ENCODE results near the gene PNMA3. TPM values are rescaled to one million over a fixed set of nuclear protein-coding genes. Genes with fewer than 3 reads are reported as not detected.
"Not testable (repeated sequence)": the region's sequence is repeated elsewhere in the genome, so short reads cannot be mapped to it uniquely, and the experiment has no call there.

The PNMA3 gene
- total RNA-seq, 1 donor from 2014 or later: 0.41 TPM

GRCh38 chrX:153075366-153075765, 19.1 kb downstream of the PNMA3 start:
- TF ChIP-seq, protein P1, sequence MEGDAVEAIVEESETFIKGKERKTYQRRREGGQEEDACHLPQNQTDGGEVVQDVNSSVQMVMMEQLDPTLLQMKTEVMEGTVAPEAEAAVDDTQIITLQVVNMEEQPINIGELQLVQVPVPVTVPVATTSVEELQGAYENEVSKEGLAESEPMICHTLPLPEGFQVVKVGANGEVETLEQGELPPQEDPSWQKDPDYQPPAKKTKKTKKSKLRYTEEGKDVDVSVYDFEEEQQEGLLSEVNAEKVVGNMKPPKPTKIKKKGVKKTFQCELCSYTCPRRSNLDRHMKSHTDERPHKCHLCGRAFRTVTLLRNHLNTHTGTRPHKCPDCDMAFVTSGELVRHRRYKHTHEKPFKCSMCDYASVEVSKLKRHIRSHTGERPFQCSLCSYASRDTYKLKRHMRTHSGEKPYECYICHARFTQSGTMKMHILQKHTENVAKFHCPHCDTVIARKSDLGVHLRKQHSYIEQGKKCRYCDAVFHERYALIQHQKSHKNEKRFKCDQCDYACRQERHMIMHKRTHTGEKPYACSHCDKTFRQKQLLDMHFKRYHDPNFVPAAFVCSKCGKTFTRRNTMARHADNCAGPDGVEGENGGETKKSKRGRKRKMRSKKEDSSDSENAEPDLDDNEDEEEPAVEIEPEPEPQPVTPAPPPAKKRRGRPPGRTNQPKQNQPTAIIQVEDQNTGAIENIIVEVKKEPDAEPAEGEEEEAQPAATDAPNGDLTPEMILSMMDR (IDR thresholded peaks at IDR 0.05): no peak
- no peak for DNase-seq
- Histone ChIP-seq H3K27ac (no peak overlapping the region), H3K4me3 (no peak overlapping the region), H3K9me3 (no peaks in the 10 kb centered on the region), H3K4me1 (no peaks in the 10 kb centered on the region), H3K27me3 (ENCODE audit: low read depth) (no peaks in the 10 kb centered on the region), H3K36me3 (no peaks in the 10 kb centered on the region)
- no peak for ATAC-seq
- intact Hi-C loops (cut with DNase I): no loop called here

- H3K4me1 ChIP-seq; H3K4me3 ChIP-seq; intact Hi-C loops (cut with DNase I); H3K9me3 ChIP-seq; H3K27me3 ChIP-seq (ENCODE audit: low read depth); H3K27ac ChIP-seq; H3K36me3 ChIP-seq; DNase-seq: not testable (repeated sequence)
- peak; percentile 73 to 81 for ATAC-seq
Observed at GRCh38 chrX:153077437-153078135, 21.3 kb downstream of the PNMA3 start.

DNA sequence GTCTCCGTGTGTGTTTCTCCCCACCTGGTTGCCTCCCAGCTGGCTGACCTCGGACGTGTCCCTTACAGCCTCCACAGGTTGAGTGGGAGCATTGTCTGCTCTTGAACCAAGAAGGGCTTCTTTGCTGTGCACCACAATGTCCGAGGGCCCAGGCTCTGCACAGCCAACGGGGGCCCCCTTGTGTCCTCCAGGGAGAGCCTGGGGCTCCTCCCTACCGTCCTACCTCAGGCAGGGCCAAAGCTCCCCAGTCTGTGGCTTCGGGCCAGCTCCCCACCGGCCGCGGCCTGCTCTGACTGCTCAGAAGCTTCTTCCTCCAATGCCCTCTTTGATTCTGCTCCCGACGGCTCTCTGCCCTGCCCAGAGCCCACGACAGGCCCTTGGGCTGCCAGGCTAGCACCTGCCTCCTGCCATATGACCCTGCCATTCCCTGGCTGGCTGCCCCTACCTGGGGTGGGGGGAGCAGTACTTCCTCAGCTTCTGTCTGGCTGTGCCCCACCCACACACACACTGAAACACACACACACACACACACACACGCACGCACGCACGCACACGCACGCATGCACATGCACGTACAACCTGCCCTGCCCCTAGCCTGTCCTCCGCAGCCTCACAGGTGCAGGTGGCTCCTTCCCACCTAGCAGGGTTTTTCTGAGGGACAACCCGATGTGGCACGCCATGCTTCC, 27.1 kb downstream of the PNMA3 start:
- H3K4me3 ChIP-seq; ATAC-seq; H3K36me3 ChIP-seq; DNase-seq; H3K4me1 ChIP-seq; H3K27me3 ChIP-seq (ENCODE audit: low read depth); H3K9me3 ChIP-seq; intact Hi-C loops (cut with DNase I); H3K27ac ChIP-seq: not testable (repeated sequence)

DNA sequence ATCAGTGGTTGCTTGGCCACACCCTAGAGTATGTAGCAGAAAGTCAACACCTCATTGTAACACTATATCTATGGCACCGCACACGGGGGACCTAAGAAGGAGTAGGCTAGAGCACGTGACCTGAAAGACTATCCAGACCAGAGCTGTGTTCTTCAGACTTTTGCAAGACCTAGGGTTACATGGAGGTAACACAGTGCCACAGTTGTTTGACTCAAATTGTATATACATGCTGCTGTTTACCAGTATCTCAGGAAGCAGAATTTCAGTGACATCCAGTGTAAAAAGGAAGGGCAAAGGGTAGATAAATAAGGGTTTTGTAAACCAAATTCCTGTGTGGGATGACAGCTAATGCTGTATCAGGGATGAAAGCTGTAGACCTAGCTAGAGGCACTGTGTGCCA, 46.1 kb downstream of the PNMA3 start:
- no peaks in the 10 kb centered on the region for H3K4me1 ChIP-seq
- no peak overlapping the region for H3K27ac ChIP-seq
- ATAC-seq (no peak), DNase-seq (no peak)
- no peaks in the 10 kb centered on the region for H3K9me3 ChIP-seq
- H3K27me3 ChIP-seq (ENCODE audit: low read depth): no peaks in the 10 kb centered on the region
- H3K4me3 ChIP-seq: no peak overlapping the region
- H3K36me3 ChIP-seq: no peaks in the 10 kb centered on the region
- TF ChIP-seq, protein P1 (IDR thresholded peaks at IDR 0.05): no peak
- intact Hi-C loops (cut with DNase I): no loop called here

GRCh38 chrX:153104959-153105358, 48.7 kb downstream of the PNMA3 start:
- H3K36me3 ChIP-seq; H3K27me3 ChIP-seq (ENCODE audit: low read depth); ATAC-seq; H3K4me1 ChIP-seq; H3K4me3 ChIP-seq; H3K27ac ChIP-seq; H3K9me3 ChIP-seq; DNase-seq; intact Hi-C loops (cut with DNase I): not testable (repeated sequence)

- DNase-seq; intact Hi-C loops (cut with DNase I); H3K4me1 ChIP-seq; H3K4me3 ChIP-seq; H3K27me3 ChIP-seq (ENCODE audit: low read depth); H3K36me3 ChIP-seq; H3K9me3 ChIP-seq; H3K27ac ChIP-seq: not testable (repeated sequence)
- ATAC-seq: peak; percentile 79 to 83
Observed at GRCh38 chrX:153106092-153106801, 50.0 kb downstream of the PNMA3 start.

Other genes with a start within 250 kb of the PNMA3 start
- 33.2 TPM for gene CETN2, start 225.7 kb upstream of the PNMA3 start, total RNA-seq
- gene NSDHL, start 225.4 kb upstream of the PNMA3 start, total RNA-seq: 18.1 TPM
- 17.9 TPM for gene ZNF185, start 158.4 kb upstream of the PNMA3 start, total RNA-seq
- 0.18 TPM for gene PNMA5, start 62.4 kb upstream of the PNMA3 start, total RNA-seq
- 1.2 TPM for gene PNMA6A, start 16.0 kb downstream of the PNMA3 start, total RNA-seq
- not detected for gene MAGEA1, start 122.8 kb downstream of the PNMA3 start, total RNA-seq

Data from lower lobe of right lung (tissue), 2 donors.